Measurements from ENCODE around the gene ITGA6.

- TF ChIP-seq ZNF70 (CRISPR knock-in tag; IDR thresholded peaks at IDR 0.05), result no peak
- no peak for TF ChIP-seq GLIS3 (CRISPR knock-in tag; IDR thresholded peaks at IDR 0.05)
- TF ChIP-seq ZNF565 (CRISPR knock-in tag; conservative IDR thresholded peaks at IDR 0.05; ENCODE audit: low read depth), result no peak
- TF ChIP-seq POU6F1 (CRISPR knock-in tag; IDR thresholded peaks at IDR 0.05; ENCODE audit: borderline replicate concordance, low read depth), result no peak
- no peak for TF ChIP-seq ISL1 (CRISPR knock-in tag; IDR thresholded peaks at IDR 0.05)
- TF ChIP-seq OSR1 (CRISPR knock-in tag; IDR thresholded peaks at IDR 0.05), result no peak
- no peak for TF ChIP-seq CREB5 (CRISPR knock-in tag; IDR thresholded peaks at IDR 0.05; ENCODE audit: low read depth)
These were observed 91.6 kb downstream of the ITGA6 start for GRCh38 chr2:172518995-172519394.
